Embryonic facial prominence (tissue), 1 donor: Measurements from ENCODE around the gene SLC6A19.

Source experiments
- DNase-seq: peaks from one replicate; pipeline ENCODE4 v3.0.0-alpha.2; 2016; ENCODE audit errors: extremely low spot score

The SLC6A19 gene

GRCh38 chr5:1244255-1244654 lies 42.9 kb downstream of the SLC6A19 start:
- no peak for DNase-seq

DNA sequence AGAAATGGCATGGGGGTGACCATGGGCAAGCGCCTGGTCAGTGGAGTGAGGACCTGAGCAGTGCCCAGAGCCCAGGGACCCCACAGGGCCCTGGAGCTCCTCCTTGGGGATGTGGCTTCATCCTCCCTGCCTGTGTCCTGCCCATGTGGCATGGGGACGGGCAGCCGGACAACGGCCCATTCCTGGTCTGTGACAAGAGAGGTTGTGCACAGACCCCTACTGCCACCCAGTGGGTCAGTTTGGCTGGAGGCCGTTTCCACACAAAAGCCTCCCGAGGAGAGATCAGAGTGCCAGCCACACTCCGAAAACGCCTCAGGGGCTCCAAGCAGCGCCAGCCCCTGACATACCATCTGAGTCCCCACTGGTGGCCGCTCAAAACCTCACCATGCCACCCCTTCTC lies 43.6 kb downstream of the SLC6A19 start:
- no peak for DNase-seq

DNA sequence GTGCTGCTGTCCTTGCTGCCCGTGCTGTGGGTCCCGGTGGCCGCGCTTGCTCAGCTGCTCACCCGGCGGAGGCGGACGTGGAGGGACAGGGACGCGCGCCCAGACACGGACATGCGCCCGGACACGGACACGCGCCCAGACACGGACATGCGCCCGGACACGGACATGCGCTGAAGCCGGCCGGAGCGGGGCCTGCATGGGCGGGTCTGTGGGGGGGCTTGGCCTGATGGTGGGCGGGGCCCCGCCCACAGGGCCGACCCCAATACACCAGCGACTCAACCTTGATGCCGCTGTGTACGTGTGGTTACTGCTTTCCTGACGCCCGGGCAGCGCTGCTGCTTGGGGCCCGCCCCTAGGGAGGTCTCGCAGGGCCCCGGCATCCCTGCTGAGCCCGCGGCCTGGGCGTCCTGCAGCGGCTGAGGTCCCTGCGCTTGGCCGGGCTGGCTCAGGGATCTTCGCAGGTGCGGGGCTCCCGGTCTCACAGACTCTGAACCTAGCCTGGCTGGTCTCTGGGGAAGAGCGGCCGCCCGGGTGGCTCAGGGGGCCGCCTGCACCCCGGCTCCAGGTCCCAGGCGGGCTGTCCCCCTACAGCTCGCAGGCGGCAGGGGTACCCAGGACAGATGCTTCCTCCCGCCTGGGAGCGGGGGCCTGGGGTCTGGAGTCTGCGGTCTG lies 44.6 kb downstream of the SLC6A19 start:
- no peak for DNase-seq

DNA sequence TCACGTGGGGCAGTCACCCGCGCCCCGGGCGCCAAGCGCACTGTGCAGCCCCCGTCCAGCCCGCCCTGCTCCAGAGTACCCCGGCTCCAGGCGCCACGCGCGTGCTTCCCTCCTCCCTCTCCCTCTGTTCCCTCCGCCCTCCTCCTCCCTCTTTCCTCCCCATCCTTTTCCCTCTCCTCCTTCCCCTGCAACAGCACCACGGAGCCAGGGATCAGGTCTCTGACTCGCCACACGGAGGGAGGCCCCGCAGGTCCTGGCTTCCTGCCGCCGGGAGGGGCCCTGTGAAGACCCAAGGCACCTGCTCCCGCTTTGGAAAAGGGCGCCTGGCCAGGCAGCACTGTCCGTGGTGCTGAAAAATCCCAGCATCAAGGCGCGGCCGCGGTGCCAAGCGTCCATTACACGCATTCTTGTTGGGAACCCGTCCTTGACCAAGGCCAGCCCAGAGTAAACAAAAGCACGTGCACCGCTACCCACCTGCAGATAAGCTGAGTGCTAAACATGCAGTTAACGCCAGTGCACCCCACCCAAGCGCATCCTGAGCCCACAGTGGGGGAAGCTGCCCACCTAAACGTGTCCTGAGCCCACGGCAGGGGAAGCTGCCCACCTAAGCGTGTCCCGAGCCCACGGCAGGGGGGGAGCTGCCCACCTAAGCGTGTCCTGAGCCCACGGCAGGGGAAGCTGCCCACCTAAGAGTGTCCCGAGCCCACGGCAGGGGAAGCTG lies 45.5 kb downstream of the SLC6A19 start:
- no peak for DNase-seq

- DNase-seq = no peak
Measured at GRCh38 chr5:1247811-1248210, 46.4 kb downstream of the SLC6A19 start.

GRCh38 chr5:1249366-1250280 lies 48.2 kb downstream of the SLC6A19 start:
- DNase-seq = no peak

- DNase-seq = no peak
Measured at GRCh38 chr5:1251678-1252580, 50.5 kb downstream of the SLC6A19 start.

DNA sequence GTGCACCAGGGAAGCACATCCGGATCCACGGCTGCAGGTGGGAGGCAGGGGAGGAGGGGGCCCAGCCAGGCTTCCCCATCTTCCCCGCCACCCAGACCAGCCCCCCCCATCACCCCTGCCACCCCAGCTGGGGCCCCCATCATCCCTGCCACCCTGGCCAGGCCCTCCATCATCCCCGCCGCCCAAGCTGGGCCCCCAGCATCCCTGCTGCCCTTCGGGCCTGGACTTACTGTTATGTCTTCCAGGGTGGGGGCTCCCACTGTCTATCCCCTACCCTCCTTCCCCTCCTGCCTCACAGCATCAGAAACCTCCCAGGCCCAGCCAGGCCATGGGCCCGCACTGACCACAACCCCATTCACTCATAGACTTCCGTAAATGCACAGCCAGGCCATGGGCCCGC lies 51.3 kb downstream of the SLC6A19 start:
- no peak for DNase-seq

DNA sequence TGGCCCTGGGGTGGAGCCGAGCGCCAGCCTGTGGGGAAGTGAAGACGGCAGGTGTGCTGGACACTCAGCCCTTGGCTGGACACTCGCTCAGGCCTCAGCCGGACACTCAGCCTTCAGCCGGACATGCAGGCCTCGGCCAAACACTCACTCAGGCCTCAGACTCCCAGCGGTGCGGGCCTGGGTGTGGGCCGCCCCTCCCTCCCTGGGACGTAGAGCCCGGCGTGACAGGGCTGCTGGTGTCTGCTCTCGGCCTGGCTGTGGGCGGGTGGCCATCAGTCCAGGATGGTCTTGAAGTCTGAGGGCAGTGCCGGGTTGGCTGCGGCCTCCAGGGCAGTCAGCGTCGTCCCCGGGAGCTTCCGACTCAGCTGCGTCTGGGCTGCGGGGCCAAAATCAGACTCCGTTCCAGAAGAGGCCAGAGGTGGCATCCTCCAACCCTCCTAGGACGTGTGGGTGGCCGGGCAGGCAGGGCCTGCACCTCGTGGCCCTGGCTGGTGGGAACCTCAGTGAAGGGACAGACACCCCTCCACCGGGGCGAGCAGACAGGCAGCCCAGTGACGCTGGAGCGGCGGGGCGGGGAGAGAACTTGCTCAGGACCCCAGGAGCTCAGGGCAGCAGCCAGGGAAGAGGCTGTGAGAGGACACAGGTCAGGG lies 52.2 kb downstream of the SLC6A19 start:
- no peak for DNase-seq

GRCh38 chr5:1254196-1254595 lies 52.8 kb downstream of the SLC6A19 start:
- DNase-seq = no peak

GRCh38 chr5:1255081-1255561 lies 53.7 kb downstream of the SLC6A19 start:
- DNase-seq = no peak

DNA sequence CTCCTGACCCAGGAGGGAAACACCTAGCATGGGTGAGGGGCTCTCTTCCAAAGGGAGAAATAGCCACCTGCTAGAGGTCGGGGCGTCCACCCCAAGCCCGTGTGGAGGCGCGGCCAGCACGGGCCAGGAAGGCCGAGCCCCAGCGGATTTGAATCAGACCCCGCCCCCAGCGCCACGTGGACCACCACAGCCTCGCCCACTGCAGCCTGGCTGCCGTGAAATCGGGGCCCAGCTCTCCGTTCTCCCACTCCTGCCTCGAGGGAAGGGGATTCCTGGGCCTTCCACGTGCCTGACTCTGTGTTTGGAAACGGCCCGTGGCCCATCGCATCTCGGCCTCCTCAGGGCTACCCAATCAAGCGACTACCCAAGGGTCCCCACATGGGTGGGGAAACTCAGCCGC lies 55.4 kb downstream of the SLC6A19 start:
- no peak for DNase-seq

GRCh38 chr5:1257363-1257762 lies 56.0 kb downstream of the SLC6A19 start:
- DNase-seq = no peak

GRCh38 chr5:1257841-1258240 lies 56.4 kb downstream of the SLC6A19 start:
- no peak for DNase-seq

DNA sequence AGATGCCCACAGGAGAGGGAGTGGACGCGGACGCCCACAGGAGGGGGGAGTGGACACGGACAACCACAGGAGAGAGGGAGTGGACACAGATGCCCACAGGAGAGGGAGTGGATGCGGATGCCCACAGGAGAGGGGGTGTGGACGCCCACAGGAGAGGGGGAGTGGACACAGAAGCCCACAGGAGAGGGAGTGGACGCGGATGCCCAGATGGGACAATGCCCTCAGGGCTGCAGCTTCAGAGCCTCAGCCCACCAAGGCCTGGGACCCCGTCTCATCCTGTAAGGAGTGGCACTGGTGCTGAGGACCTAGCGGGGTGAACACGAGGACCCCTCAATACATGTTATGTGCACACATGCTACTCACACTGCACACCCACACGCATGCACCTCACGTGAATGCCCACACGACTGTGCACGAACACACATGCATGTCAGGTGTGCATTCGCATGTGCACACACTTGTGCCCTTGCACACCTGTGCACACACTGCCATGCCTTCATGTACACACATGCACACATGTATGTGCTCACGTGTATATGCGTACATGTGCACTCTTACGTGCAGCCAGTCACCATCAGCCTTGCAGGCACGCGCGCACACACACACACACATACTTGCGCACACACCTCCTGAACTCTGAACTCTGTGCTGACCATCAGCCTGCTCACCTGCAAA lies 58.5 kb downstream of the SLC6A19 start:
- DNase-seq = no peak

DNA sequence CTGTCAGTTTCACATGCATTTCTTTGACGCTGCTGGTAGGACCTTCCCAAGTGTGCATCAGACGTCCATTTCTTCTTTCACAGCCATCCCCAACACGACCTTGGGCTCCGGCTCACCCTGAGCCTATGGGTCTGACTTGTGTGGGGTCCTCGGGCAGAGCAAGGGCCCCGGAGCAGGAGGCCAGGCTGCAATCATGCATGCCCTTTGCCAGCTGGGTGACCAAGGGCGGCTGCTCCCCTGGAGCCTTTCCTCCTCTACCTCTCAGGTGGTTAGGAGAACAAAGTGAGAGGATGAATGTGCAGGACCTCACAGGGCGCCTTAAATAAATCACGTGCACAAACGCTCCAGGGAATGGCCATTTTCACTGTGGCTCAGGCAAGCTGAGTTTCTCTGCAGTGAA lies 60.2 kb downstream of the SLC6A19 start:
- no peak for DNase-seq

DNA sequence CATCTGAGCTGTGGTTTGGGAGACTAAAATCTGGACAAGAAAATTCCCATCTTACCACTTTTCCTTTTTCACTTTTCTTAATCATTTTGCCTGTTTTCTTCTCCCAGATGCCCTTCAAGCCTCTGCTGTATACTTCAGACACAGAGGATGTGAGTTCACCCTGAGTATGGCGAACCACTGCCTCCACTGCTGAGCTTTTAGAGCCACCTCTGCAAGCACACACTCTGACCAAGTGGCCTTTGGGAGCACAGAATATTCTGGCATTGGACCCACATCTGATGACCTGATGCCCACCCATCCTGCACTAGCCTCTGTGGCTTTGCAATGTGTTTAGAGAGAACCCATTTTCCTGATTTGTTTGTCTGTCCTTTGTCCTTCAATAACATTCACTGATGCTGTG lies 61.0 kb downstream of the SLC6A19 start:
- DNase-seq = no peak

- DNase-seq = no peak
Measured at GRCh38 chr5:1264211-1264610, 62.8 kb downstream of the SLC6A19 start.

GRCh38 chr5:1265026-1265425 lies 63.6 kb downstream of the SLC6A19 start:
- DNase-seq = no peak
